GM19455 (cell line): ENCODE results near the gene ATG7.
"Not testable (repeated sequence)": the region's sequence is repeated elsewhere in the genome, so short reads cannot be mapped to it uniquely, and the experiment has no call there.

Experiments used
- ATAC-seq: cut with Tn5 transposase; IDR thresholded peaks from one replicate; pipeline ENCODE4 v1.9.1; 2021; ENCODE audit not compliant: unreplicated experiment

ATG7 gene

DNA sequence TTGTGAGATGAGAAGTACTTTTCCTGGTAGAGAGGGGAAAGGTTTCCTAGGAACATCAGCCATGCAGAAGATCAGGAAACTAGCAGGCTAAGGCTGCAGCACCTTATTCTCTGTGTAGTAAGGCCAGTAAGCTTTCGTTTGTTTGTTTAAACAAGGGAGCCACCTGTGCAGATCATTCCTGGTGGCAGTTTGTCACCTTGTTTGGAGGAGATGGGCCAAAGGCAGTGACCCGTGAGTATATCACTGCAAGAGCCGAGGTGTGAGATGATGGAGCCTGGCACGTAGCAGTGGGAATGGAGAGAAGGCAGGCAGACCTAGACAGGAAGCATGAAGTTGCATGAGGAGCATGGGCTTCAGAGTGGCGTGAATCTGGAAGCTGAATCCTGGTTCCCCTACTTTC lies 19.6 kb downstream of the ATG7 start:
- ATAC-seq: no peak

DNA sequence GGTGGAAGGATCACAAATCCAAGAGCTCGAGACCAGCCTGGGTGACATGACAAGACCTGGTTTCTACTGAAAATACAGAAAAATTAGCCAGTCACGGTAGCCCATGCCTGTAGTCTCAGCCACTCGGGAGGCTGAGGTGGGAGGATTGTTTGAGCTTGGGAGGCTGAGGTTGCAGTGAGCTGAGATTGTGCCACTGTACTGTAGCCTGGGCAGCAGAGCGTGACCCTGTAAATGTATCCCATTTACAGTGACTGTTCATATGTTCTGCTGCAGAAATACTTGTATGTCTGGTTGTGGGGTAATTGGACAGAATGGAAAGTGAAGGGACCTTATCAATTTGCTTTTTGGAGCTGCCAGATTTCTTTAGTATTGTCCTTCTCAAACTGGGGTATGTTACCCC lies 24.9 kb downstream of the ATG7 start:
- no peak for ATAC-seq

DNA sequence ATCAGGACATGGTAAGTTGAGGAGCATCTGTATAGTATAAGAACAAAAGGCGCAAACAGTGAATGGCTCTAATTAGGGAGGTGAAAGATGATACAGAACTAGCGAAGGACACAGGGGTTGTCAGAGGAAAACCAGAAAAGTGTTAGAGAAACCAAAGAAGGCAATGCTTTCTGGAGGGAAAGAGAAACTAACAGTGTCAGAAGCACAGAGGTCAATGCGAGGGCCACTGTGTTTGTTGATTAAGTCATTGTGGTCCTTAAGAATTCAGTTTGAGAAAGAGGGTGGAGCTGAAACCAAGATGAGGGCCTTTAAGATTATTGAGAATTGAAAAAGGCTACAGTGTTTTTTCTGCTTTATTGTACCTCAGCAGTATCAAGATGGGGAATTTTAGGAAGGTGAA lies 28.8 kb downstream of the ATG7 start:
- ATAC-seq: no peak

GRCh38 chr3:11302444-11302843 lies 30.2 kb downstream of the ATG7 start:
- no peak for ATAC-seq

DNA sequence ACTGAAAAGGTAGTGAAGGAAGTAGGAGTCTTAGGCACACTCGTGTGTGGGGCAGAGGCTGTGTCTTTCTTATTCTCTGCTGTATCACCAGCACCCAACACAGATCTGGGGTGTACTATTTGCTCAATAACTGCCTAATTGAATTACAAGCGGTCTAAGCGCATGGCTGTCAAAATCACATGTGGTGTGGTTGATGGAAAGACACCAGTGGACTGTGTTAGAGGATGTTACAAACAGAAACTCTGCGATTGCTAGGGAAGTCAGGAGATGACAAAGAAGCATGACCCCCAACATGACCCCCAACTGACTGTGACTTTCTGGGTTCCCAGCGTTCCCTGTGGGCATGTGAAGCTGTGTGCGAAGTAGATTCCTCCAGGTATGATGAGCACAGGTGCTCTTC lies 32.0 kb downstream of the ATG7 start:
- no peak for ATAC-seq

- ATAC-seq: no peak
Measured at GRCh38 chr3:11305509-11305908, 33.3 kb downstream of the ATG7 start.

DNA sequence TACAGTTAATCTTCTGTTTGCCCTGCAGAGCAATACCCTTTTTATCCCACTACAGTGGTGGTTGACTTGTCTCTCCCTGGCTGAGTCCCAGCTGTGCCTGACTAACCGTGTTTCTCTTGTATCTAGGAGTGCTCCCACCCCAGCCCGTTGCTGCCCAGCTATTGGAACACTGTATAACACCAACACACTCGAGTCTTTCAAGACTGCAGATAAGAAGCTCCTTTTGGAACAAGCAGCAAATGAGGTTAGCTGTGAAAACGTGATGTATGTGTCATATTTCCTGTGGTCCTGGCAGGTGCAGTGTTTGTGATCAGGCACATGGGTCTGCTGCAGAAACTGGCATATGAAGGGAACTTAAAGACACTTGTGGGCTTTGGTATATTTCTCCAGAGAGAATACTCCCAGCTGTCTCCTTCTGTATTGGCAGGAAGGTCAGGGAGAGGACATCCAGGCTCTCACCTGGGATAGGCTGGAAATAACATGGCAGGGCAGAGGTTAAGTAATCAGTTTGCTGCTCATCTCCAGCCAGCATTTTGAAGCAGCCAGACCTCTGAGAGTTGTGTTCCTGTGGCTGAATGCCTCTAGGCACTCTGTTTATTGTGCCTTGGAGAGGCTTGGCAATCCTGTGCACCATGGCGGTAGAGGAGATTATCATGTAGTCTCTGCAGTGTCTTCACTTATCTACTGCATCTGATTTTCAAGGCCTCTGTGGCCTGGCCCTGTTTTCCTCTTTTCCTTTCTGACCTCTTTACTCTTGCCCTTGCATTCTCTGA lies 34.8 kb downstream of the ATG7 start:
- no peak for ATAC-seq

DNA sequence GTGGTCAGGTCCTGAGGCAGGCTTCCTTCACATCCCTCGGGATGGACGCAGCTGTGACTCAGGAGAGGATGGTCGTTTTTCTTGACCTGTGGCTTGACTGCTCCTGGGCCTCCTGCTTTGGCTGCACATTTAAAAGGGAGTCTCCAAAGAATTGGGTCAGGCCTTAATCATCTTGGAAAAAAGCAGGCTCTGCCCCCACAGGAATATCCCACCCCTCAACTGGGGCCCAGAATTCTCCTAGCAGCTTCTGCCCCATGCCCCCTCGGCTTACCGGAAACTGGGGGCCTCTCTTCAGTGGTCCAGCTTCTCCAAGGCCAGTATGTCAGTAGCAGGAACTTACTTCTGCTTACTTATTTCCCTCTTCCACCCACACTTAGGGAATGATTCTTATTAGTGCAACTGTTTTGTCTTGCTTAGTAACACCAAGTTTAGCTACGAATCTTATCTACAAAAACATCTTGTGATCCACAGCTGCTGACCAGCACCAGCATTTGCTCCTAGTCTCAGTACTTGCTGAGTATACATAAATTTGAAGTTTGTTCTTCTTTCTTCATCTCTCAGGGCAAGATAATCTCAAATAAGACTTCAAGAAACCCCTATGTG lies 35.7 kb downstream of the ATG7 start:
- no peak for ATAC-seq

- no peak for ATAC-seq
Measured at GRCh38 chr3:11310258-11310657, 38.1 kb downstream of the ATG7 start.

DNA sequence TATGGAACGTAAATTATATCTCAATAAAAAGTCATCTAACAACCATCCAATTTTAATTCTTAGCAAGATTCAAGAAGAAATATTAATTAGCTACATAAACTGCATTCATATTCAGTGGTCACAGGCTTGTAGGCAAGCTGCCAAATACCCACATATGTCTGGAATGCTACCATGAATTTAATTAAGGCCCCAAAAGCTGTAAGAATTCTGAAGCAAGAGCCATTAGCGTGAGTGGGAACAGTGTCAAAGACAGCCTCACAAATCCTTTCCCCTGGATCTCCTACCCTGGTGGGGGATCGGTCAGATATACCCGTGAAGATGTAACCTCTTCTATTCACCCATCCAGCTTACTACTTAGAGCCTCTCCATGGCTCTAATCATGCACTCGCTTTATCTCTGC lies 40.0 kb downstream of the ATG7 start:
- ATAC-seq: no peak

DNA sequence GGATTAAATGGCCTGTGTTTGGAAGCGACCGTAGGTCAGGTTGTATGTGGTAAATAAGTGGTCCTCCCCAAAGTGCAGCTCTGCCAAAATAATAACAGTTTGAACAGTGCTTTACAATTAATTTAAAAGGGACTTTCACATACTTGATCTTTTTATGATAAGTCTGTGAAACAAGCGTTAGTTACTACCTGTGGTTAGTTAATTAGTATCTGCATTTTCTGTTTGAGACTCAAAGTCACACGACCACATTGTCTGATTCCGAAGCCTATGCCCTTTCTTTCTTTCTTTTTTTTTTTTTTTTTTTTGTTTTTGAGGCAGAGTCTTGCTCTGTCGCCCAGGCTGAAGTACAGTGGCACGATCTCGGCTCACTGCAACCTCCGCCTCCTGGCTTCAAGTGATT lies 45.1 kb downstream of the ATG7 start:
- ATAC-seq: no peak

- ATAC-seq: no peak
Measured at GRCh38 chr3:11322931-11323330, 50.7 kb downstream of the ATG7 start.

DNA sequence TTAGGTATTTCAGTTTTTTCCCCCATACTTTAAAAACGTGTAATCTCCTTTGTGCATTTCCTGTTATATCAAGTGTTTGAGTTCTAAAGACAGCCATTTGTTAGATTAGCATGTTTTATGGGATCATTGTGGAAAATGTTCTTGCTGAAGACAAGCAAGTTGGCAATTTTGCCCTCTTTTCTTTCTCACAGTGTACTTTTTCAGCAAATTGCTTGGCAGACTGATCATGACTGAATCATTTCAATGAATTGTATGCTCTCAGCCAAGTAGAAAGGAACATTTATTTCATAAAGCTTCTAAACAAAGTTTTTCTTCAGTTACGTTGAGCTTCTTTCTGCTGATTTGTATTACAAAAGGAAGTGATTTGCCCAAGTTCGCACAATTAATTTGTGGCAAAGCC lies 51.6 kb downstream of the ATG7 start:
- ATAC-seq: no peak

DNA sequence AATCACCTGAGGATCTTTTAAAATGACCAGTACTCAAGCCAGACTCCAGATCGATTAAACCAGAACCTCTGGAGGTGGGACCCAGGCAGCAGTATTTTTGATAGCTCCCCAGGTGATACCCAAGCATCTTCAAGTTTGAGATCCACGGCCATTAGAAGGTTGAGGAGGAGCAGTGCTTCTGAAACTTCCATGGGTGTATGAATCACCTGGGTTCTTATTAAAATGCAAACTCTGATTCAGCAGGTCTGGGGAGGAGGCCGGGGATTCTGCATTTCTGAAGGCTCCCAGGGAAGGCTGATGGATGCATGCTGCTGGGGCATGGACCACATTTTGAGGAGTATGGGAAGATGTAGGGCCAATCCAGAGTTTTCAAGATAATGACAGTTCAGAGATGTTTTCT lies 55.4 kb downstream of the ATG7 start:
- ATAC-seq: no peak

DNA sequence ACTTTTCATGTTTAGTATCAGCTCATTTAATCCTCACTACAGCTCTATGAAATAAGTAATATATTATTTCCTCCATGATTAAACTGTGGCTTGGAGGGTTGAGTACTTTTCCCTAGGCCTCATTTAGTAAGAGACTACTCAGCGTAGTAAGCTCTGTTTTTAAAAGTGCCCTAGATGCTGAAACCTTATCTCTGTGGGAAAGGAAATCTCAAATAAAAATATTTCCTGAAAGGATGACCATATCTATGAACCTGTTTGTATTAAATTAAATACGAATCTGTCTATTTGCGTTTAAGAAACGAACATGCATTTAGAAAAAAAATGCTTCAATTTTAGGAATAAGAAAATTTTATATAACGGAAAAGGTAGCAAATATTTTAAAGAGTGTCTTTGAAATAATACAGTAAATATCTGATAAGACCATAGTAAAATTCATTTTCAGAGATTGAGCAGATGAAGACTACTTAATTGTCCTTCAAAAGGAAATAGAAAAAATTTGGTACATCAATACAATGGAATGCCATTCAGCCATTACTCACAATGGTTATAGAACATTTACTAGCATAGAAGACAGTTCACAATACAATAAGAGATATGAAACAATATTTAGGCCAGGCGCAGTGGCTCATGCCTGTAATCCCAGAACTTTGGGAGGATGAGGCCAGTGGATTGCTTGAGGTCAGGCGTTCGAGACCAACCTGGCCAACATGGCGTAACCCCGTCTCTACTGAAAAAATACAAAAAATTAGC lies 56.2 kb downstream of the ATG7 start:
- ATAC-seq: no peak

- ATAC-seq: no peak
Measured at GRCh38 chr3:11329777-11330176, 57.6 kb downstream of the ATG7 start.

DNA sequence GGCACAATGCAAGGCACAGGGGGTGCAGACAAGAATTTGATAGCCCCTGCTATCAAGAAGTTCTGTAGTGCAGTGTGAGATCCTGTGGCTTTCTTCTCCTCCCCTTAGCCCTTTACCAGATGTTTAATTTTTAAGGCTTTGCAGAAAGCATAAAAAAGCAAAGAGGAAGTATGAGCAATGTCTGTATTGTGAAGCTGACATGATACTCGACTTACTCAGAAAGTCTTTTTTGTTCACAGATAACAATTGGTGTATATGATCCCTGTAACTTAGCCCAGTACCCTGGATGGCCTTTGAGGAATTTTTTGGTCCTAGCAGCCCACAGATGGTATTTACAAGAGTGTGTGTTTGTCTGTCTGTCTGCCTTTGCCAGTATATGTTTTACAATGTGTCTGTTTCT lies 58.9 kb downstream of the ATG7 start:
- no peak for ATAC-seq

GRCh38 chr3:11335056-11335608 lies 62.9 kb downstream of the ATG7 start:
- ATAC-seq: no peak

GRCh38 chr3:11339541-11339940 lies 67.3 kb downstream of the ATG7 start:
- no peak for ATAC-seq

DNA sequence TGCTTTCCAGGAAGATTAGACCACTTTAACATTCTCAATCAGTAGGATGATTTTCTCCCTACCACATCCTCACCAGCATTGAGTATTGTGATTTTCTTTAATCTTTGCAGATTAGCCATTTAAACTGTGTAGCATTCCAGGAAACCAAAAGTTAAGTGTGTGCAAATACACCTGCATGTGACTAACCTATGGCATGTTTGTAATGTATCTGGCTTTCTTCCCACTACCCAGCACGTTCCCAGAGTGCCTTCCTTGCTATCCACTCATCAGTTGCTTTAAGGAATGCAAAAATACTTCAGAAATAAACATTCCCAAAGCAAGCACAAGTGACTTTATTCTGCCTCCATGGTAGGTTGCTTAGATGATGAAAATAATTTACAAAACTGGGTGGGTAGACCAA lies 74.2 kb downstream of the ATG7 start:
- ATAC-seq: no peak

- ATAC-seq: not testable (repeated sequence)
Measured at GRCh38 chr3:11348877-11349276, 76.7 kb downstream of the ATG7 start.

GRCh38 chr3:11349446-11349845 lies 77.2 kb downstream of the ATG7 start:
- ATAC-seq: no peak
